Stromal cell of bone marrow (primary cell): ENCODE results near the gene CCSER1.
"Not testable (repeated sequence)": the region's sequence is repeated elsewhere in the genome, so short reads cannot be mapped to it uniquely, and the experiment has no call there.

Experiments used
- DNase-seq: peaks from one replicate; pipeline ENCODE4 v3.0.0-alpha.2; 2012; ENCODE audit warnings: low read depth

CCSER1 gene

GRCh38 chr4:90840828-90841227, 713.6 kb downstream of the CCSER1 start:
- DNase-seq = no peak

GRCh38 chr4:90841676-90842075, 714.5 kb downstream of the CCSER1 start:
- DNase-seq = no peak

DNA sequence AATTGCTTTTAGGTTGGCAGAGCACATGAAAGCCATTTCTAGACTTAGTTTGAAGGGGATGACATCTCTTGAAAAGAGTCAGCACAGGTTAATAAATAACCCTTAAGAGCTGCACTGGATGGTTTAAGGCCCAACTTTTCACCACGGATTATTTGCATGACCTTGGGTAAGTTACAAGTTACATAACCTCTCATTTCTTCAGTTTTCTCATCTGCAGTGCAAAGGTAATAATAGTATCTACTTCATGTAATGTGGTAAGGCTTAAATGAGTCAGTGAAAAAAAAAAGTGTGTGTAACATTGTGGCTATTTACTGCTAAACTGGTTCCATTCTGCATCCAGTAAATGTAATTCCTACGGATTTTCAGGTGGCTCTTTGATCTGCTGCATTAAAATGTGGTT, 715.8 kb downstream of the CCSER1 start:
- DNase-seq = no peak

DNA sequence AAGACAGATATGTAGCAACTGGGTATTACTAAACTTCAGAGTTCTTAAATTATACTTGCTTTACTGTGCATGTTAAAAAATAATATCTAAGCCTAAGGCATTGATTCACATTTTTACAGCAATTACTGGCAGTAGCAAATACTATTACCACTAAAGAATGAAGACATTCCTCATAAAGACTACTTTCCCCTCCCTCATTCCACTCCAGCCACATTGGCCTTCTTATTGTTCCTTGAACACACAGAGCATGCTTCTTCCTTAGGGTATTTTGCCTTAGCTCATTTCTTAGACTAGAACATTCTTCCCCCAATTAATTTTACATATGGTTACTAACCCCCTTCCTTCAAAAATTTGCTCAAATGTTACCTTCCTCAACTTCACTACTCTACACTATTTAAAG, 717.0 kb downstream of the CCSER1 start:
- no peak for DNase-seq

DNA sequence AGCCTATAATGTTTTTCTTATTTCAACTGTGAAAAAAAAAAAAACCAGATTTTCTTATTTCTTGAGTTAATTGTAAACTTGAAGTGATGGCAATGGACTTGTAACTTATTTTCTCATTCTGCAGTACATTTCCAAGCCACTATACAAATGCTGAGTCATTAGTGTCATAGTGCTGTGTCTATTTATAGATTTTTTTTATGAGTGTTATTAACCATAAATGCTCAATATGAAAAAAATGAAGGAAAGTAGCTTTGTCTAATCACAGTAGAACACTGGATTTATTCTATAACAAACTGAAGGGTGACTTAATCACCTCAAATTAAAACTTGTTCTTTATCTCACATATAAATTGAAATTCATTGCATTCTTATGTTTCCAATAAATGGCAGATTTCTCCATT, 718.6 kb downstream of the CCSER1 start:
- no peak for DNase-seq

- no peak for DNase-seq
Observed at GRCh38 chr4:90852237-90852636, 725.0 kb downstream of the CCSER1 start.

DNA sequence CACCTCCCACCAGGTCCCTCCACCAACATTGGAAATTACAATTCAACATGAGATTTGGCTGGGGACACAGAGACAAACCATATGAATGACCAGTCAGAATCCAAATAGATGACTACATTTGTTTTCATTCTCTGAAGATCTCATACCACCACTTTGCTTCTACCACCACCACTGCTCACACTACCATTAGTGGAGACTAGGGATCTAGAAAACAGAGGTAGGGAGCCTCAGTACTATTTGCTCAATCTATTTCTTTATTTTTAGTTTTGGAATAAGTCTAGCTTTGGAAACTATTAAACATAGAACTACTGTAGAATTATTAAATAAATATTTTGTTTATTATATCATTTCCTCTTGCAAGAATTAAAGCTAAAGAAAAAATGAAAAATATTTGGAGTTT, 727.9 kb downstream of the CCSER1 start:
- no peak for DNase-seq

DNA sequence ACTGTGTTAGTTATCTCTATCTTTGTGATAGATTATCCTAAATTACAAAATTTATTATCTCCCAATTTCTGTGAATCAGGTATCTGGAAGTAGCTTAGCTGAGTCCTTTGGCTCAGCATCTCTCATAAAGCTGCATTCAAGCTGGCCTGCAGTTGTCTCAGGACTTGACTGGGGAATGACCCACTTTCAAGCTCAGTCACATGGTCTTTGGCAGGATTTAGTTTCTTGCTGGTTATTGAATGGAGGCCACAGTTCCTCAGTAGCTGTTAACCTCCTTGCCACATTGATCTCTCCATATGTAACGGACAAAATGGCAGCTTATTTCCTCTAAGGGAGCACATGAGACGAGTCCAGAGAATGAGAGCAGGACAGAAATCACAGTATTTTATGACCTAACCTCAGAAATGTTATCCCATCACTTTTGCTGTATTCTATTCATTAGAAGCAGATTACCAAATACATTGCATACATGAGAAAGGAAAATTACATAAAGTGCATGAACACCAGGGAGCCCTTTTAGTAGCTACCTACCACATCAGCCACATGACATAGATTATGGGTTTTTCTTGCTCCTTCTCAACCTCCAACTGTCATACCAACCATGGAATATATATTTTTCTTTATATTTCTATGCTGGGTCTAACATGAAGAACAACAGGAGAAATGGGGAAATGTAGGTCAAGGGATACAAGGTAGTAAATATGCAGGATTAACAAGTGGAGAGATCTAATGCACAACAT, 730.1 kb downstream of the CCSER1 start:
- DNase-seq = no peak

GRCh38 chr4:90875791-90876190, 748.6 kb downstream of the CCSER1 start:
- DNase-seq = no peak

DNA sequence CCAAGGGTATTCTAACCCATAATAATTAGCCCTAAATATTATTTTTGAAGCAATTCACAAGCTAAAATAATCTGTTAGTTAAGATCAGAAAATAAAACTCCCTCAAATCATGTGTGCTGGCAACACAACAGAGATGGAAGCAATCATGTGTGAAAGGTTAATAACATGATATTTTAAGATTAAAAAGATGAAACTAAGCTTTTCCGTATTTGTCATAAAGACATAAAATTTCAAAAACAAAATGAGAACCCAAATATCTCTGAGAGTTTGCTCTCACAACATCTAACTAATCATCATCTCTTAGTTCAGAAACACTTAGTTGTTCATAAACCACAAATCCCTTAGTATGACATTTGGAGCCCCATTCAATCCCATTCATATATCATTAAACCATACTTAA, 749.1 kb downstream of the CCSER1 start:
- DNase-seq = no peak

GRCh38 chr4:90883519-90883918, 756.3 kb downstream of the CCSER1 start:
- no peak for DNase-seq

GRCh38 chr4:90888571-90888970, 761.4 kb downstream of the CCSER1 start:
- DNase-seq = no peak

- no peak for DNase-seq
Observed at GRCh38 chr4:90889171-90889570, 762.0 kb downstream of the CCSER1 start.

GRCh38 chr4:90903413-90903812, 776.2 kb downstream of the CCSER1 start:
- DNase-seq = not testable (repeated sequence)

- no peak for DNase-seq
Observed at GRCh38 chr4:90904021-90904420, 776.8 kb downstream of the CCSER1 start.

GRCh38 chr4:90906239-90906638, 779.0 kb downstream of the CCSER1 start:
- no peak for DNase-seq

DNA sequence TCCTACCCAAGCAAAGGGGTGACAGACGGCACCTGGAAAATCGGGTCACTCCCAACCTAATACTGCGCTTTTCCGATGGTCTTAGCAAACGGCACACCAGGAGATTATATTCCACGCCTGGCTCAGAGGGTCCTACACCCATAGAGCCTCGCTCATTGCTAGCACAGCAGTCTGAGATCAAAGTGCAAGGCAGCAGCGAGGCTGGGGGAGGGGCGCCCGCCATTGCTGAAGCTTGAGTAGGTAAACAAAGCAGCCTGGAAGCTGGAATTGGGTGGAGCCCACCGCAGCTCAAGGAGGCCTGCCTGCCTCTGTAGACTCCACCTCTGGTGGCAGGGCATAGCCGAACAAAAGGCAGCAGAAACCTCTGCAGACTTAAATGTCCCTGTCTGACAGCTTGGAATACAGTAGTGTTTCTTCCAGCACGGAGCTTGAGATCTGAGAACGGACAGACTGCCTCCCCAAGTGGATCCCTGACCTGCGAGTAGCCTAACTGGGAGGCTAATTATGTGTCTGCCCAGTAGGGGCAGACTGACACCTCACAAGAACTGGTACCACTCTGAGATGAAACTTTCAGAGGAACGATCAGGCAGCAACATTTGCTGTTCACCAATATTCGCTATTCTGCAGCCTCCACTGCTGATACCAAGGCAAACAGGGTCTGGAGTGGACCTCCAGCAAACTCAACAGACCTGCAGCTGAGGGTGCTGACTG, 784.7 kb downstream of the CCSER1 start:
- not testable (repeated sequence) for DNase-seq

DNA sequence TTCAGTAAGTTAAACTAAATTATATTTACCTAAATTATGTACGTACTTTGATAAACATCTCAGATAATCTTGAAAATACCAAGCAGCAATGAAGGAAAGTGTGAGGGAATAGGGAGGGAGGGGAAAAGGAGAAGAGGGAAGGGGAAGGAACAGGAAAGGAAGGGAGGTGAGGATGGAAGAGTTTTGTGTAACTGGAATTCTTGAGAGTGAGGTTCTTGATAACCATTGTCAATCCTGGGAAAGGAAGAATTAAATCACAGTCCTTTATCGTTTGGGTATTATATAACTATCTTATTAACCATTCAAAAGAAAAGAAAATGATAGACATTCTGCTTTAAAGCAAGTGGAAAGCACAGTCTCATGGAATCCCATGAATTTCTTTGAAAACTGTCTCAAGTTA, 795.0 kb downstream of the CCSER1 start:
- no peak for DNase-seq

GRCh38 chr4:90926957-90927356, 799.8 kb downstream of the CCSER1 start:
- DNase-seq = no peak

GRCh38 chr4:90943311-90943710, 816.1 kb downstream of the CCSER1 start:
- no peak for DNase-seq

DNA sequence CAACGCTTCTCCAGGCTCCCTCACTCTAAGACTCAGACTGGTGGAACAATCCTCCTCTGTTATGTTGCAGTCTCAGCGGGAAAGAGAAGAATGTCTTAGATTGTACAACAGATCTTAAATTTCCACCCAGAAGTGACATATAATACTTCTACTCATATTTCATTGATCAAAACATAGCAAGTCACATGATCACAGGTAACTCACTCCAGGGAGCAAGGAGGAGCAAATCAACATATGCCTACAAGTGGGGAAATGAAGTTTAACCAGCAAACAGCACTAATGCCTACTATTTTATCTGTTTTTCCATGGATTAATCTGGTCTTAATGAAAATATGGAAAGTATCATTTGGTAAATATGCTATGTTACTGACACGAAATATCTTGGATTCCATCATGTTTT, 819.8 kb downstream of the CCSER1 start:
- no peak for DNase-seq

- DNase-seq = no peak
Observed at GRCh38 chr4:90950385-90950841, 823.2 kb downstream of the CCSER1 start.

GRCh38 chr4:90951037-90951436, 823.8 kb downstream of the CCSER1 start:
- DNase-seq = no peak
